Activated T-cell treated with anti-CD3 and anti-CD28 coated beads, Interleukin-2, amount 50 U/mL, for 72 hours (primary cell): ENCODE measurements around the gene PRSS23. TPM values are rescaled to one million over a fixed set of nuclear protein-coding genes. Genes with fewer than 3 reads are reported as not detected.
A peak's percentile ranks its signal among the peaks of the same experiment; 100 is the strongest.

Experiments used
- ATAC-seq, 2 donors: fragments of 150-1000 bp; cut with Tn5 transposase; replicated peaks in 1 of 2; 2 replicates each; pipeline ENCODE4 v1.10.0; 2021; ENCODE audit warnings: moderate library complexity in 2 of 2, mild to moderate bottlenecking in 1 of 2
- DNase-seq, 2 donors: peaks; one replicate each; pipeline ENCODE4 v3.0.0; 2021 to 2022; ENCODE audit warnings: mixed read lengths in 1 of 2
- H3K27ac Mint-ChIP-seq: one replicate; pipeline ENCODE4 v1.8.0; 2022; ENCODE audit warnings: mild to moderate bottlenecking, moderate library complexity, mixed read lengths
- H3K27me3 Mint-ChIP-seq: one replicate; pipeline ENCODE4 v1.8.0; 2022; ENCODE audit warnings: low read depth, mixed read lengths
- H3K36me3 Mint-ChIP-seq, 2 donors: one replicate each; pipeline ENCODE4 v1.8.0; 2022; ENCODE audit warnings: mixed read lengths in 2 of 2, mild to moderate bottlenecking in 1 of 2; ENCODE audit not compliant: insufficient read depth in 2 of 2
- H3K4me1 Mint-ChIP-seq: one replicate; pipeline ENCODE4 v1.8.0; 2022; ENCODE audit warnings: low read depth, mixed read lengths
- H3K4me3 Mint-ChIP-seq, 2 donors: one replicate each; pipeline ENCODE4 v1.8.0; 2022; ENCODE audit warnings: mild to moderate bottlenecking in 2 of 2, mixed read lengths in 2 of 2, moderate library complexity in 2 of 2
- H3K9me3 Mint-ChIP-seq, 2 donors: one replicate each; pipeline ENCODE4 v1.8.0; 2022; ENCODE audit warnings: mixed read lengths in 2 of 2
- total RNA-seq, 2 donors: library from RNA; stranded (reverse); gene quantifications; one replicate each; pipeline ENCODE4 v1.2.3, GENCODE V29; 2022

The PRSS23 gene
- total RNA-seq, 2 donors from 2014 or later = 0.65 to 1.4 TPM

GRCh38 chr11:86795949-86796348, 4.4 kb upstream of the PRSS23 start:
- ATAC-seq (no peak), DNase-seq (no peak)
- Mint-ChIP-seq H3K4me3 (no peak overlapping the region), H3K27me3 (peaks cover 33% of the 10 kb centered on the region), H3K36me3 (no peaks in the 10 kb centered on the region), H3K4me1 (peaks cover 3% of the 10 kb centered on the region), H3K27ac (no peak overlapping the region), H3K9me3 (no peaks in the 10 kb centered on the region)

GRCh38 chr11:86797133-86797532, 3.2 kb upstream of the PRSS23 start:
- Mint-ChIP-seq H3K27me3 (peaks cover 45% of the 10 kb centered on the region), H3K36me3 (no peaks in the 10 kb centered on the region), H3K9me3 (no peaks in the 10 kb centered on the region), H3K27ac (no peak overlapping the region), H3K4me3 (no peak overlapping the region), H3K4me1 (peaks cover 15% of the 10 kb centered on the region)
- DNase-seq (no peak), ATAC-seq (no peak)

- Mint-ChIP-seq H3K9me3 (no peaks in the 10 kb centered on the region), H3K4me3 (no peak overlapping the region), H3K27me3 (peaks cover 61% of the 10 kb centered on the region), H3K4me1 (peaks cover 34% of the 10 kb centered on the region), H3K36me3 (no peaks in the 10 kb centered on the region), H3K27ac (no peak overlapping the region)
- no peak for DNase-seq
- ATAC-seq = no peak
These were observed 1.4 kb upstream of the PRSS23 start for GRCh38 chr11:86798988-86799387.

GRCh38 chr11:86799680-86800075, 664 bp upstream of the PRSS23 start:
- ATAC-seq = no peak
- Mint-ChIP-seq H3K36me3 (no peaks in the 10 kb centered on the region), H3K4me1 (peaks cover 36% of the 10 kb centered on the region), H3K4me3 (peak overlapping the region; percentile 62 to 79), H3K27me3 (peaks cover 64% of the 10 kb centered on the region), H3K27ac (no peak overlapping the region), H3K9me3 (no peaks in the 10 kb centered on the region)
- no peak for DNase-seq

GRCh38 chr11:86800960-86801272, 574 bp downstream of the PRSS23 start:
- H3K4me3 Mint-ChIP-seq = peak overlapping the region; percentile 75 to 82
- peaks cover 49% of the 10 kb centered on the region for H3K4me1 Mint-ChIP-seq
- DNase-seq (no peak), ATAC-seq (no peak)
- no peak overlapping the region for H3K27ac Mint-ChIP-seq
- H3K27me3 Mint-ChIP-seq = peaks cover 68% of the 10 kb centered on the region
- H3K36me3 Mint-ChIP-seq = no peaks in the 10 kb centered on the region
- no peaks in the 10 kb centered on the region for H3K9me3 Mint-ChIP-seq

- no peak overlapping the region for H3K27ac Mint-ChIP-seq
- H3K4me1 Mint-ChIP-seq = peaks cover 53% of the 10 kb centered on the region
- H3K36me3 Mint-ChIP-seq = no peaks in the 10 kb centered on the region
- peaks cover 71% of the 10 kb centered on the region for H3K27me3 Mint-ChIP-seq
- H3K9me3 Mint-ChIP-seq = no peaks in the 10 kb centered on the region
- no peak for DNase-seq
- ATAC-seq = no peak
- peak overlapping the region; percentile 75 to 82 for H3K4me3 Mint-ChIP-seq
These were observed 1.0 kb downstream of the PRSS23 start for GRCh38 chr11:86801364-86801763.

- Mint-ChIP-seq H3K36me3 (no peaks in the 10 kb centered on the region), H3K4me1 (peaks cover 61% of the 10 kb centered on the region), H3K27ac (no peak overlapping the region), H3K27me3 (peaks cover 73% of the 10 kb centered on the region), H3K4me3 (peak overlapping the region in 1 of 2 donors; percentile 82), H3K9me3 (no peaks in the 10 kb centered on the region)
- ATAC-seq = no peak
- no peak for DNase-seq
These were observed 1.8 kb downstream of the PRSS23 start for GRCh38 chr11:86802146-86802545.

GRCh38 chr11:86802601-86803051, 2.3 kb downstream of the PRSS23 start:
- Mint-ChIP-seq H3K4me3 (peak overlapping the region in 1 of 2 donors; percentile 82), H3K9me3 (no peaks in the 10 kb centered on the region), H3K27ac (no peak overlapping the region), H3K4me1 (peaks cover 66% of the 10 kb centered on the region), H3K36me3 (no peaks in the 10 kb centered on the region), H3K27me3 (peaks cover 77% of the 10 kb centered on the region)
- DNase-seq = peak in 1 of 2 donors; percentile 19
- ATAC-seq = peak; percentile 6 to 13

- Mint-ChIP-seq H3K4me3 (no peak overlapping the region), H3K36me3 (no peaks in the 10 kb centered on the region), H3K27me3 (peaks cover 77% of the 10 kb centered on the region), H3K4me1 (peaks cover 66% of the 10 kb centered on the region), H3K27ac (no peak overlapping the region), H3K9me3 (no peaks in the 10 kb centered on the region)
- ATAC-seq (no peak), DNase-seq (no peak)
These were observed 3.0 kb downstream of the PRSS23 start for GRCh38 chr11:86803136-86804045.

GRCh38 chr11:86804951-86805350, 4.6 kb downstream of the PRSS23 start:
- Mint-ChIP-seq H3K4me3 (no peak overlapping the region), H3K4me1 (peaks cover 66% of the 10 kb centered on the region), H3K36me3 (no peaks in the 10 kb centered on the region), H3K9me3 (no peaks in the 10 kb centered on the region), H3K27ac (no peak overlapping the region), H3K27me3 (peaks cover 66% of the 10 kb centered on the region)
- ATAC-seq (no peak), DNase-seq (no peak)

- DNase-seq (peak; percentile 65 to 76), ATAC-seq (peak; percentile 97)
- Mint-ChIP-seq H3K27me3 (peaks cover 63% of the 10 kb centered on the region), H3K36me3 (no peaks in the 10 kb centered on the region), H3K4me1 (peaks cover 63% of the 10 kb centered on the region), H3K4me3 (peak overlapping the region; percentile 4 to 60), H3K27ac (peak overlapping the region; percentile 1), H3K9me3 (no peaks in the 10 kb centered on the region)
These were observed 5.5 kb downstream of the PRSS23 start for GRCh38 chr11:86805873-86806310.

GRCh38 chr11:86806903-86807302, 6.6 kb downstream of the PRSS23 start:
- H3K4me3 Mint-ChIP-seq = no peak overlapping the region
- peaks cover 53% of the 10 kb centered on the region for H3K4me1 Mint-ChIP-seq
- no peaks in the 10 kb centered on the region for H3K9me3 Mint-ChIP-seq
- DNase-seq = no peak
- no peaks in the 10 kb centered on the region for H3K36me3 Mint-ChIP-seq
- ATAC-seq = no peak
- no peak overlapping the region for H3K27ac Mint-ChIP-seq
- peaks cover 60% of the 10 kb centered on the region for H3K27me3 Mint-ChIP-seq

GRCh38 chr11:86807360-86807759, 7.0 kb downstream of the PRSS23 start:
- ATAC-seq (no peak), DNase-seq (no peak)
- Mint-ChIP-seq H3K9me3 (no peaks in the 10 kb centered on the region), H3K27me3 (peaks cover 55% of the 10 kb centered on the region), H3K36me3 (no peaks in the 10 kb centered on the region), H3K4me1 (peaks cover 49% of the 10 kb centered on the region), H3K27ac (no peak overlapping the region), H3K4me3 (no peak overlapping the region)

- Mint-ChIP-seq H3K9me3 (no peaks in the 10 kb centered on the region), H3K36me3 (no peaks in the 10 kb centered on the region), H3K4me1 (peaks cover 31% of the 10 kb centered on the region), H3K27ac (no peak overlapping the region), H3K27me3 (peaks cover 51% of the 10 kb centered on the region), H3K4me3 (no peak overlapping the region)
- no peak for ATAC-seq
- no peak for DNase-seq
These were observed 9.2 kb downstream of the PRSS23 start for GRCh38 chr11:86809561-86809960.
